Astrocyte (in vitro differentiated cells and primary cell): ENCODE results near the gene IGF2R. TPM values are rescaled to one million over a fixed set of nuclear protein-coding genes. Genes with fewer than 3 reads are reported as not detected.

Experiments
- DNase-seq: peaks from one replicate; pipeline ENCODE4 v3.0.0-alpha.2; 2010; ENCODE audit warnings: low read depth
- FAIRE-seq: peaks from 2 replicates; lab custom pipeline; 2011; peaks lifted over from hg19 to GRCh38; lab: Jason Lieb, UNC
- H2AFZ ChIP-seq: 2 replicates; pipeline ENCODE4 v1.6.0; 2012; ENCODE audit warnings: low read depth, low read length, inconsistent platforms
- H3K27ac ChIP-seq: 2 replicates; pipeline ENCODE4 v1.5.1; 2011; ENCODE audit warnings: low read depth, low read length, inconsistent platforms
- H3K27me3 ChIP-seq: 2 replicates; pipeline ENCODE4 v1.6.0; 2011; ENCODE audit warnings: low read length, inconsistent platforms; ENCODE audit not compliant: insufficient read depth
- H3K36me3 ChIP-seq: 2 replicates; pipeline ENCODE4 v1.5.1; 2011; ENCODE audit warnings: low read length, inconsistent platforms; ENCODE audit not compliant: insufficient read depth
- H3K4me1 ChIP-seq: 2 replicates; pipeline ENCODE4 v1.5.1; 2011; ENCODE audit warnings: low read length, inconsistent platforms; ENCODE audit not compliant: insufficient read depth
- H3K4me2 ChIP-seq: 2 replicates; pipeline ENCODE4 v1.6.0; 2012; ENCODE audit warnings: low read length, inconsistent platforms
- H3K4me3 ChIP-seq: 2 replicates; pipeline ENCODE4 v1.5.1; 2011; ENCODE audit warnings: low read depth, mild to moderate bottlenecking, low read length, inconsistent platforms; ENCODE audit not compliant: insufficient read depth
- H3K79me2 ChIP-seq: 2 replicates; pipeline ENCODE4 v1.6.0; 2012; ENCODE audit warnings: mild to moderate bottlenecking, low read length, inconsistent platforms; ENCODE audit not compliant: insufficient read depth
- H3K9ac ChIP-seq: 2 replicates; pipeline ENCODE4 v1.6.0; 2012; ENCODE audit warnings: mild to moderate bottlenecking, low read length, inconsistent platforms
- H3K9me3 ChIP-seq: 2 replicates; pipeline ENCODE4 v1.5.1; 2012; ENCODE audit warnings: low read depth, mild to moderate bottlenecking, low read length, inconsistent platforms; ENCODE audit not compliant: insufficient read depth
- H4K20me1 ChIP-seq: 2 replicates; pipeline ENCODE4 v1.6.0; 2012; ENCODE audit warnings: low read length, inconsistent platforms; ENCODE audit not compliant: insufficient read depth
- H3K27ac Mint-ChIP-seq: one replicate; pipeline ENCODE4 v1.8.0; 2021; ENCODE audit warnings: mild to moderate bottlenecking, mixed read lengths; ENCODE audit not compliant: unreplicated experiment
- H3K27me3 Mint-ChIP-seq: one replicate; pipeline ENCODE4 v1.8.0; 2021; ENCODE audit warnings: low read depth, mixed read lengths; ENCODE audit not compliant: unreplicated experiment
- H3K36me3 Mint-ChIP-seq: one replicate; pipeline ENCODE4 v1.8.0; 2021; ENCODE audit warnings: low read depth, mixed read lengths; ENCODE audit not compliant: unreplicated experiment
- H3K4me1 Mint-ChIP-seq: one replicate; pipeline ENCODE4 v1.8.0; 2021; ENCODE audit warnings: low read depth, mixed read lengths; ENCODE audit not compliant: unreplicated experiment
- H3K4me3 Mint-ChIP-seq: one replicate; pipeline ENCODE4 v1.8.0; 2021; ENCODE audit warnings: mild to moderate bottlenecking, moderate library complexity, mixed read lengths; ENCODE audit not compliant: unreplicated experiment
- H3K9me3 Mint-ChIP-seq: one replicate; pipeline ENCODE4 v1.8.0; 2021; ENCODE audit warnings: mild to moderate bottlenecking, mixed read lengths; ENCODE audit not compliant: unreplicated experiment
- CTCF ChIP-seq: IDR thresholded peaks from 2 replicates; pipeline ENCODE4 v1.5.1; 2011; ENCODE audit warnings: low read depth, mild to moderate bottlenecking, inconsistent platforms, low read length, moderate library complexity; ENCODE audit not compliant: insufficient read depth
- EZH2 ChIP-seq: IDR thresholded peaks from 2 replicates; pipeline ENCODE4 v1.6.1; 2012; ENCODE audit warnings: mild to moderate bottlenecking, low read length, inconsistent platforms; ENCODE audit not compliant: insufficient read depth
- total RNA-seq: library from RNA; stranded (reverse); gene quantifications from 2 replicates; pipeline ENCODE4 v1.2.1, GENCODE V29; 2021

IGF2R gene
- total RNA-seq, 1 donor from 2014 or later: 173 TPM

GRCh38 chr6:160069459-160069858, 100.6 kb downstream of the IGF2R start:
- TF ChIP-seq EZH2 (no peak), CTCF (no peak)
- Histone ChIP-seq H3K27me3 (no peaks in the 10 kb centered on the region), H2AFZ (no peak overlapping the region), H3K27ac (no peak overlapping the region), H4K20me1 (no peaks in the 10 kb centered on the region), H3K4me2 (no peak overlapping the region), H3K79me2 (no peaks in the 10 kb centered on the region), H3K4me1 (no peaks in the 10 kb centered on the region), H3K4me3 (no peak overlapping the region), H3K9me3 (no peaks in the 10 kb centered on the region), H3K9ac (no peak overlapping the region), H3K36me3 (peaks cover 30% of the 10 kb centered on the region)
- Mint-ChIP-seq H3K9me3 (no peaks in the 10 kb centered on the region), H3K4me1 (no peaks in the 10 kb centered on the region), H3K27ac (no peak overlapping the region), H3K4me3 (no peak overlapping the region), H3K36me3 (peaks cover 28% of the 10 kb centered on the region), H3K27me3 (no peaks in the 10 kb centered on the region)
- FAIRE-seq: no peak
- no peak for DNase-seq

DNA sequence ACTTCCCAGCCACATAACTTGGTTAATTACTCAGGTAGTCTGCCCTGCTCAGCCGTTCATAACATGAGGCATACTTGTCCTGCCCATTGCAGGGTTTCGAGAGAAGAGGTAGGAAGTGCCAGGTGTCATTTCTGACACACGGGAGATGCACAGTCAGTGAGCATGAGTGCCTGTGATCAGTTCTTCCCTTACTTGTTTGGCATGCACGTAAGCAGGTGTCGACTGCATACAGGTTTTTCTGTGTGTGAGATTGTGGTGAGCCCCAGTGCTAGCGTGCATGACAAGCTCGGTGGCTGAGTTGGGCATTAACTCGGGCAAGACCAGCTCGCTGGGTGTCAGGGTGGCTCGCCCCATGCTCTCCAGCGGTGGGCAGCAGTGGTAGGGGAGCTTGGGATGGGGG, 101.5 kb downstream of the IGF2R start:
- TF ChIP-seq EZH2 (no peak), CTCF (no peak)
- no peaks in the 10 kb centered on the region for H3K4me1 ChIP-seq
- Mint-ChIP-seq H3K36me3 (peaks cover 25% of the 10 kb centered on the region), H3K27ac (no peak overlapping the region), H3K9me3 (no peaks in the 10 kb centered on the region), H3K4me1 (no peaks in the 10 kb centered on the region), H3K27me3 (no peaks in the 10 kb centered on the region), H3K4me3 (no peak overlapping the region)
- H3K4me3 ChIP-seq: no peak overlapping the region
- H3K79me2 ChIP-seq: no peaks in the 10 kb centered on the region
- H3K9me3 ChIP-seq: no peaks in the 10 kb centered on the region
- no peaks in the 10 kb centered on the region for H3K27me3 ChIP-seq
- no peak overlapping the region for H3K9ac ChIP-seq
- DNase-seq (no peak), FAIRE-seq (no peak)
- H2AFZ ChIP-seq: no peak overlapping the region
- H3K27ac ChIP-seq: no peak overlapping the region
- no peak overlapping the region for H3K4me2 ChIP-seq
- H3K36me3 ChIP-seq: peaks cover 25% of the 10 kb centered on the region
- no peaks in the 10 kb centered on the region for H4K20me1 ChIP-seq

- H3K27me3 Mint-ChIP-seq: no peaks in the 10 kb centered on the region
- no peak overlapping the region for H3K4me3 Mint-ChIP-seq
- Histone ChIP-seq H3K4me2 (no peak overlapping the region), H3K4me3 (no peak overlapping the region), H2AFZ (no peak overlapping the region), H3K9me3 (no peaks in the 10 kb centered on the region), H3K79me2 (no peaks in the 10 kb centered on the region), H3K27ac (no peak overlapping the region), H3K36me3 (peaks cover 26% of the 10 kb centered on the region), H3K4me1 (no peaks in the 10 kb centered on the region), H3K27me3 (no peaks in the 10 kb centered on the region), H3K9ac (no peak overlapping the region), H4K20me1 (no peaks in the 10 kb centered on the region)
- no peak overlapping the region for H3K27ac Mint-ChIP-seq
- H3K36me3 Mint-ChIP-seq: peaks cover 25% of the 10 kb centered on the region
- no peak for DNase-seq
- no peaks in the 10 kb centered on the region for H3K9me3 Mint-ChIP-seq
- TF ChIP-seq EZH2: no peak
- TF ChIP-seq CTCF: no peak
- FAIRE-seq: no peak
- no peaks in the 10 kb centered on the region for H3K4me1 Mint-ChIP-seq
Measured at GRCh38 chr6:160070831-160071230, 101.9 kb downstream of the IGF2R start.
